Right atrium auricular region (tissue), 2 donors: Measurements from ENCODE around the gene ZNF335. TPM values are rescaled to one million over a fixed set of nuclear protein-coding genes. Genes with fewer than 3 reads are reported as not detected.
A peak's percentile ranks its signal among the peaks of the same experiment; 100 is the strongest.

Experiments
- DNase-seq: peaks from one replicate; pipeline ENCODE4 v3.0.0-alpha.2; 2019; ENCODE audit warnings: low spot score
- H3K27ac ChIP-seq, 2 donors: fragments of 200-600 bp; sonication (generic); 1 replicate in 1 of 2; 2 replicates in 1 of 2; pipeline ENCODE4 v1.5.1; 2016 to 2019
- H3K27me3 ChIP-seq, 2 donors: fragments of 200-600 bp; sonication (generic); one replicate each; pipeline versions ENCODE4 v1.5.1 to v1.6.0; 2017 to 2019
- H3K36me3 ChIP-seq: fragments of 200-600 bp; sonication (generic); one replicate; pipeline ENCODE4 v1.5.1; 2016
- H3K4me1 ChIP-seq, 2 donors: fragments of 200-600 bp; sonication (generic); one replicate each; pipeline versions ENCODE4 v1.5.1 to v1.6.0; 2017 to 2019
- H3K4me3 ChIP-seq, 2 donors: fragments of 200-600 bp; sonication (generic); 1 replicate in 1 of 2; 2 replicates in 1 of 2; pipeline ENCODE4 v1.5.1; 2017 to 2019; ENCODE audit warnings: mild to moderate bottlenecking in 1 of 2, moderate library complexity in 1 of 2
- H3K9me3 ChIP-seq, 2 donors: fragments of 200-600 bp; sonication (generic); one replicate each; pipeline ENCODE4 v1.5.1; 2019
- CTCF ChIP-seq, 2 donors: fragments of 200-600 bp; sonication (generic); IDR thresholded peaks; one replicate each; pipeline ENCODE4 v1.5.1; 2019; ENCODE audit warnings: antibody characterized with exemption in 2 of 2
- total RNA-seq, 2 donors: library from RNA; depleted of rRNA; stranded (reverse); fragments of >200 nt; gene quantifications; one replicate each; pipeline ENCODE4 v1.1.0, GENCODE V29; 2016

Gene ZNF335
- total RNA-seq, 2 donors from 2014 or later: 6.6 to 12.1 TPM

GRCh38 chr20:45924391-45925261 is 47.4 kb downstream of the ZNF335 start:
- DNase-seq: peak; percentile 80

GRCh38 chr20:45921337-45922189 is 50.4 kb downstream of the ZNF335 start:
- Histone ChIP-seq H3K36me3 (no peaks in the 10 kb centered on the region), H3K4me1 (peaks cover 0 to 63% of the 10 kb centered on the region in 2 donors), H3K27ac (no peak overlapping the region), H3K9me3 (no peaks in the 10 kb centered on the region), H3K27me3 (no peaks in the 10 kb centered on the region), H3K4me3 (no peak overlapping the region)
- no peak for DNase-seq
- TF ChIP-seq CTCF (IDR thresholded peaks at IDR 0.05): no peak

More at GRCh38 chr20:45924391-45925261, 47.4 kb downstream of the ZNF335 start:
- no peaks in the 10 kb centered on the region for H3K36me3 ChIP-seq
- H3K9me3 ChIP-seq: no peaks in the 10 kb centered on the region
- no peak overlapping the region for H3K4me3 ChIP-seq
- no peaks in the 10 kb centered on the region for H3K27me3 ChIP-seq
- TF ChIP-seq CTCF (IDR thresholded peaks at IDR 0.05): no peak
- H3K4me1 ChIP-seq: peaks cover 0 to 48% of the 10 kb centered on the region in 2 donors
- peak overlapping the region; percentile 56 to 74 for H3K27ac ChIP-seq

- H3K36me3 ChIP-seq: no peaks in the 10 kb centered on the region
- H3K4me1 ChIP-seq: peaks cover 0 to 63% of the 10 kb centered on the region in 2 donors
- H3K9me3 ChIP-seq: no peaks in the 10 kb centered on the region
- no peak for TF ChIP-seq CTCF (IDR thresholded peaks at IDR 0.05)
- H3K4me3 ChIP-seq: no peak overlapping the region
- DNase-seq: no peak
- H3K27ac ChIP-seq: peak overlapping the region; percentile 73
- H3K27me3 ChIP-seq: no peaks in the 10 kb centered on the region
Observed at GRCh38 chr20:45920462-45921336, 51.3 kb downstream of the ZNF335 start.

DNA sequence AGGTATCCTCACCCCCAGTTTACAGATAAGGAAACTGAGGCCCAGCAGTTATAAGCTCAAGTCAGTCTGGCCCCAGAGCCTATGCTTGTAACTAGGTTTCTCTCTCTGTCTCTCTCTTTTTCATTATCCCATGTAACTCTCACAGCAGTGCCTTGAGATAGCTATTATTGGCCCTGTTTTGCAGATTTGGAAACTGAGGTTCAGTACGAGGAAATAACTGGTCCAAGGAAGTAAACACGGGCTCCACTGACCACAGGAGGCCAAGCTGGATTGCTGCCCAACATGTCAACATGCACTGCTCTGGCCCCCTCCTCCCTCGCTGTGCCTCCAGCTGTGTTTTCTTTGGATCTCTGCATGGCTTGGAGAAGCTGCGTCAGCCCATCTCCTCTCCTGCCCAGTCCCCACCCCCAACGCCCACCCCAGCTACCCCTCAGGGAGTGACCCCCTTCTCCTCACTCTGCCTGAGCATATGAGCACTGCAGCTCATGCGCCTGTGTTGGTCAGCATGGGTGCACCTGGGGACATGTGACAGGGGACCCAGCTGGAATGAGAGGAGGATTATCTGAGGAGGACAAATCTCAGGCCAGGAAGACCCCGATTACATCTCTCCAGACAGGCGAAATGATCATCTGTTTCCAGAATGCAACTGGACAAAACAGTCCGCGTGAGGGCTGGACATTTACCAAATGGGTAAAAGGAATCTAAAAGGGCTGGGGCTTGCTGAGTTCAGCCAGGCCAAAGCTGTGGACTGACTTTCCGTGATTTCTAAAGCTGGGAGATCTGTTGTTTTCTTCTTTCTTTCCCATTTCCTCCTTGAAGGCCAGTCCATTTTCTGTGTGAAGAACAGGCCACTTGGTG is 52.2 kb downstream of the ZNF335 start:
- H3K9me3 ChIP-seq: no peaks in the 10 kb centered on the region
- no peak overlapping the region for H3K4me3 ChIP-seq
- peak overlapping the region; percentile 73 for H3K27ac ChIP-seq
- peak; percentile 85 for DNase-seq
- H3K4me1 ChIP-seq: peaks cover 0 to 59% of the 10 kb centered on the region in 2 donors
- no peak for TF ChIP-seq CTCF (IDR thresholded peaks at IDR 0.05)
- H3K27me3 ChIP-seq: no peaks in the 10 kb centered on the region
- H3K36me3 ChIP-seq: no peaks in the 10 kb centered on the region
